ENCODE results near the gene INSC. TPM values are rescaled to one million over a fixed set of nuclear protein-coding genes. Genes with fewer than 3 reads are reported as not detected.

Gene INSC
- total RNA-seq, 2 experiments from 2014 or later: not detected

GRCh38 chr11:15289723-15290122, 175.0 kb downstream of the INSC start:
- Histone ChIP-seq H3K27me3 (ENCODE audit: control insufficient read depth in 1 of 2, insufficient read depth in 2 of 2, low read length in 2 of 2) (peaks cover 0 to 2% of the 10 kb centered on the region in 2 experiments), H3K4me3 (ENCODE audit: low read length) (no peak overlapping the region), H3K27ac (ENCODE audit: low read depth in 1 of 2, low read length in 2 of 2) (no peak overlapping the region), H3K4me1 (ENCODE audit: insufficient read depth, low read length) (no peaks in the 10 kb centered on the region), H3K36me3 (ENCODE audit: insufficient read depth, low read length) (no peaks in the 10 kb centered on the region), H3K9me3 (ENCODE audit: control insufficient read depth in 1 of 2, insufficient read depth in 1 of 2, low read length in 2 of 2) (no peaks in the 10 kb centered on the region)
- CTCF ChIA-PET: no interaction called here
- H3K27ac Mint-ChIP-seq: no peak overlapping the region
- no peak for TF ChIP-seq CTCF (IDR thresholded peaks at IDR 0.05)
- no peak for DNase-seq
- H3K4me3 Mint-ChIP-seq: no peak overlapping the region
- no peaks in the 10 kb centered on the region for H3K36me3 Mint-ChIP-seq (ENCODE audit: low read depth)
- peaks cover 10% of the 10 kb centered on the region for H3K27me3 Mint-ChIP-seq
- no peak for ATAC-seq (ENCODE audit: poor library complexity)
- POLR2A ChIA-PET: no interaction called here
- H3K9me3 Mint-ChIP-seq: no peaks in the 10 kb centered on the region
- intact Hi-C loops (cut with DNase I, micrococcal nuclease): no loop called here
- no peaks in the 10 kb centered on the region for H3K4me1 Mint-ChIP-seq (ENCODE audit: low read depth)

- Histone ChIP-seq H3K4me3 (ENCODE audit: low read length) (no peak overlapping the region), H3K9me3 (ENCODE audit: control insufficient read depth in 1 of 2, insufficient read depth in 1 of 2, low read length in 2 of 2) (no peaks in the 10 kb centered on the region), H3K4me1 (ENCODE audit: insufficient read depth, low read length) (no peaks in the 10 kb centered on the region), H3K27me3 (ENCODE audit: control insufficient read depth in 1 of 2, insufficient read depth in 2 of 2, low read length in 2 of 2) (no peaks in the 10 kb centered on the region), H3K36me3 (ENCODE audit: insufficient read depth, low read length) (no peaks in the 10 kb centered on the region), H3K27ac (ENCODE audit: low read depth in 1 of 2, low read length in 2 of 2) (no peak overlapping the region)
- intact Hi-C loops (cut with DNase I, micrococcal nuclease): no loop called here
- no peaks in the 10 kb centered on the region for H3K36me3 Mint-ChIP-seq (ENCODE audit: low read depth)
- H3K4me1 Mint-ChIP-seq (ENCODE audit: low read depth): no peaks in the 10 kb centered on the region
- ChIA-PET CTCF (no interaction called here), POLR2A (no interaction called here)
- no peaks in the 10 kb centered on the region for H3K9me3 Mint-ChIP-seq
- H3K27me3 Mint-ChIP-seq: peaks cover 14% of the 10 kb centered on the region
- TF ChIP-seq CTCF (IDR thresholded peaks at IDR 0.05): no peak
- DNase-seq (no peak), ATAC-seq (ENCODE audit: poor library complexity) (no peak)
- H3K4me3 Mint-ChIP-seq: no peak overlapping the region
- no peak overlapping the region for H3K27ac Mint-ChIP-seq
Measured at GRCh38 chr11:15291885-15292284, 177.2 kb downstream of the INSC start.

- ChIA-PET POLR2A (no interaction called here), CTCF (no interaction called here)
- Histone ChIP-seq H3K9me3 (ENCODE audit: control insufficient read depth in 1 of 2, insufficient read depth in 1 of 2, low read length in 2 of 2) (no peaks in the 10 kb centered on the region), H3K27ac (ENCODE audit: low read depth in 1 of 2, low read length in 2 of 2) (no peak overlapping the region), H3K27me3 (ENCODE audit: control insufficient read depth in 1 of 2, insufficient read depth in 2 of 2, low read length in 2 of 2) (no peaks in the 10 kb centered on the region), H3K4me3 (ENCODE audit: low read length) (no peak overlapping the region), H3K36me3 (ENCODE audit: insufficient read depth, low read length) (no peaks in the 10 kb centered on the region), H3K4me1 (ENCODE audit: insufficient read depth, low read length) (no peaks in the 10 kb centered on the region)
- Mint-ChIP-seq H3K4me1 (ENCODE audit: low read depth) (no peaks in the 10 kb centered on the region), H3K9me3 (no peaks in the 10 kb centered on the region), H3K36me3 (ENCODE audit: low read depth) (no peaks in the 10 kb centered on the region), H3K27me3 (peaks cover 14% of the 10 kb centered on the region), H3K27ac (no peak overlapping the region), H3K4me3 (no peak overlapping the region)
- ATAC-seq (ENCODE audit: poor library complexity) (no peak), DNase-seq (no peak)
- no peak for TF ChIP-seq CTCF (IDR thresholded peaks at IDR 0.05)
- intact Hi-C loops (cut with DNase I, micrococcal nuclease): no loop called here
Measured at GRCh38 chr11:15293975-15294620, 179.4 kb downstream of the INSC start.
